NCI-H187 (cell line): ENCODE measurements around the gene B3GAT3.
"Not testable (repeated sequence)": the region's sequence is repeated elsewhere in the genome, so short reads cannot be mapped to it uniquely, and the experiment has no call there.

Experiments used
- DNase-seq, 2 experiments: peaks; one replicate each; lab custom pipeline; 2025; lab: John Stamatoyannopoulos, UW

Gene B3GAT3

DNA sequence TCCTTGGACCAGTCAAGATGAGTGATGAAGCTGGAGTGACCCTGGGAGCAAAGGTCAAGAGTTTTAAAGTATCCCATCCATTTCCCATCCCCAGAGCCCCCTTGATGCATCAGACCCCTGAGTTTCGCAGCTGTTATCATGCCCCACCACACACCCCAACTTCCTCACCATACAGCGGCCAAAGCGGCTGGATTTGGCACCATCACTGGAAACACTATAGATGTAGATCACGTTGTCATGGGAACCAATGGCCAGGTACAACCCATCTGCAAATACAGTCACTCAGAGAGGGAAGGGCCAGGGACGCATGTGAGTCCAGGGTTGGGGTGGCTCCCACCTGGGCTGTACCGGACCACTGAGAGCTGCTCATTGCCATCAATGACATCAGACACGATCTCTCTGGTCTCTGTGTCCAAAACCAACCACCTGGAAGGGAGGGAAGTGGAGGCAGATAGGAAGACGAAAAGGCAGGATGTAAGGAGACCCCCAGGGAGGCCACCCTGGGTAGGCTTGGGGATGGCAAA, 17.9 kb downstream of the B3GAT3 start:
- no peak for DNase-seq

DNA sequence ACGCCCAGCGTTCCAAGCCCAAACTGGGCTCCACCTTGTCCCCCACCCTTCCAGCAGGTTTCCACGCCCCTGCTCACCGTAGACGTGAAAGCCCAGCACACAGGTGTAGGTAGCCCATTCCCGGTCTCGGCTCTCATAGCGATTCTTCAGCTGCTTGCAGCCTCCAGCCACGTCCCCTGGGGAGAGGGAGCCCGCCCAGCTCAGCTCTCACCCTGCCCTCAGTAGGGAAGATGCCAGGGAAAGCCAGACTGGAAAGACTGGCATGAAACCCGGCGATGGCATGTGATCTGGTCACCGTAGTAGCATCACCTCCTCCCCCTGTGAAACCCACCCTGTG, 18.7 kb downstream of the B3GAT3 start:
- no peak for DNase-seq

DNA sequence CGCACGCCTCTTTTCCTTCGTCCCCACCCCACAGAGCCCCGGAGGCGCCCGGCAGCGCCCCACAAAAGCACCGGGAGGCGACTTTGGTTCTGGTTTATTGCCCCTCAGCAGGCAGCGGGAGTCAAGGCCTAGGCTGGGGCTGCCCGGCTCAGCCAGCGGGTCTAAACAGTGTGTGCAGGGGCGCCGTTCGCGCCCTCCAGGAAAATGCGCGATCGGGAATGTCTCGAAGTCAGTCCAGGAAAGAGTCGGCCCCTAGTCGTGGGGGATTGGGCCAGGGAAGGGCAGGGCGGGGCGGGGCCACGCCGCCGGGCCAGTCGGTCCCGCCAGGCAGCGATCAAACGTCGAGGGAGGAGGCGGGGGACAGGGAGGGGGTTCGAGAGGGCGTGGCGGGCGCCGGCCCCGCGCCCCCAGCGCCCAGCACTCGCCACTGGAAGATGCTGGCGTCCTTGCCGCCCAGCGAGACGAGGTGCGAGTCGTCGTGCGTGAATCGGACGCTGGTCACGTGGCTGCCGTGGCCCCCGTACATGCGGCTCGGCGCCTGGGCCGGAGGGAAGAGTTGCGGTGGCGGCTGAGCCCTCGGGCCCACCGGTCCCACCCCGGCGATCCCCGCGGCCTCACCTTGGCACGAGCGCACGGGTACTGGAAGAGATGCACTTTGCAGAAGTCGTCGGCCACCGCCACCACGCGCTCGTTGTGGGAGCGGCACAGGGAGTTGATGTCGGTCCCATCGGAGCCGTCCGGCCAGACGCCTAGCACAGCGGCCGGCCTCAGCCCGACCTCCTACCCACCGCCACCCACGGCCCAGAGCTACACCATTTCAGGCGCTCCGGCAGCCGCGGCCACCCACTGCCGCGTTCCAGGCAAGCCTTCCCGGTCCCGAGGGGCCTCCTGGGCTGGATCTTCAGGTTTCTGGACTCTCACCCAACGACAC, 19.4 kb downstream of the B3GAT3 start:
- DNase-seq, result peak in 1 of 2 experiments; percentile 36

DNA sequence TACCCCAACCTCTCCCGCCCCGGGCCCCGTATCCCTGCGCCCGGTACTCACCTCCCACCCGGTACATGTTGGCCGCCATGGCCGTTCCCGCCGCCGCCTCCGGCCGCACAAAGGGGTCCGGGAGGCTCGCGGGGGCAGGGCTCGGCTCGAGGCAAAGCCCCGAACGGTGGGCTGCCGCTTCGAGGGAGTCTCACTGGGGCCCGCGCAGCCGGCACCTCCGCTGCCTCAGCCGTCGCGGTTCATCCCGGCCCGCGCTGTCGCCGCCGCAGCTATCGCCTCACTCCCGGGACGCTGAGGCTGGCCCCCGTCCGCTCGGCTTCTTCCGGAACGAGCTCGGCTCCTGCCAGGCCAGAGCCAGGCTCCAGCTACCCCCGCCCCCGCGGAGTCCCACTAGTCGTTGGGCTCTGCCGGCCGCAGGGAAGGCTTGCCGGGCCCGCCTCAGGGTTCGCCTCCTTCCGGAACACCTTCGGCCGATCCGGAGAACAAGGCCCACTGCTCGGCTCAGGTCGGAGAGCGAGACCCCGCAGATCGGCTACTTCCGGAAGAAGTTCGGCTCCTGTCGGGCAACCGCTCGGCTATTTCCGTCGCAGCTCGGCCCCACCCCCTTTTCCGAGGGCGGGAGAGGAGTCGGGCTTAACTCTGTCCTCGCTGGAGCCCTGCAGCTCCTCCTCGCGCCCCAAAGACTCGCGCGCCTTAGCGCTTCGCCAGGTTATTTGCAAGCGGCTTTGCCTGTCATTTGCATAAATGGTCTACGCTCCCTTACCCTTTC, 20.2 kb downstream of the B3GAT3 start, which contains the start of gene MTA2:
Gene MTA2 (minus strand): TSS at position 494 of the 769 bp plus-strand sequence. CDS start 415 bp downstream, at position 79.
- peak; percentile 97 to 98 for DNase-seq

DNA sequence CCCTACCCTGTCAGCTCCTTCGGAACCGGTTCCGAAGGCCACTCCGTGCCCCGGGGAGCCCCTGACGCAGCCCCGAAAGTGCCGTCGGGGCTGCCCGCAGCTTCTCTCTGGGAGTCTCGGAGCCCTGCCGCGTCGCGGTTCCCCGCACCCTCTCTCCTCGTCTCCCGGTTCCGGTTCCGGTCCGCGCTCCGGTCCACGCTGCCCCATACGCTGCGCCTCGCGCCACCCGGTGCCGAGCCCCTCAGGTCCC, 20.7 kb downstream of the B3GAT3 start:
- no peak for DNase-seq

DNA sequence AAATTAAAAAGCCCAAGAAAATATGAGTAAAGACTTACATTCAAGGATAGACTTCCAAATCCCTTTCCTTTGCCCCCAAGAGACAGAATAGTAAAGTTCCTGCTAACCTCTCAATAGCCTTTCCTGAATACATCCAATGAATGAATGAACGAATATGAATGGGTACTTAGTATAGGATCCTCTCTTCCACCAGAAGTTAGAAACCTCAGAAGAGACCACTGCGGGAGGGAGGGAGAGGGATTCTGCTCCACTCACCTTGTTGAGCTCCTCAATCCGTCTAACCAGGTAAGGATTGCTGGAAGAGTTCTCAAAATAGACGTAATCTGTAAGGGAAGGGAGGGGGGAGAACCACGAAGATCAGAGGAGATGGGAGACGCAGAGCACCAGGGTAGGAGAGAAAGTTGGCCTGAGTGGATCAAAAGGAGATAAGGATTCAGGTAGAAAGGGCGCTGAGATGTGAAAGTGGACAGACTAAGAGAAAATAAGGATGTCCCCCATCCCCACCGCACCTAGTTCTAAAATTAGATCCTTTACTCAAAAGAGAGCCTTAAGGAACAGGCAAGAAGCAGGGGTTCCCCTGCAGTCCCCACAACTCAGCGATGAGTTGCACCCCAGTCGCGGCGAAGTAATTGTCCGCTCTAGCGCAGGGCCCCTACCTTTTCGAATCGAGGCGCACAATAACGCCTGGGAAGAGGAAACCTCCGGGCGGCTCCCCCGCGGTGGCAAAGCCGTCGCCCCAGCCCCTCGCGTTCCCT, 21.2 kb downstream of the B3GAT3 start:
- DNase-seq, result no peak

DNA sequence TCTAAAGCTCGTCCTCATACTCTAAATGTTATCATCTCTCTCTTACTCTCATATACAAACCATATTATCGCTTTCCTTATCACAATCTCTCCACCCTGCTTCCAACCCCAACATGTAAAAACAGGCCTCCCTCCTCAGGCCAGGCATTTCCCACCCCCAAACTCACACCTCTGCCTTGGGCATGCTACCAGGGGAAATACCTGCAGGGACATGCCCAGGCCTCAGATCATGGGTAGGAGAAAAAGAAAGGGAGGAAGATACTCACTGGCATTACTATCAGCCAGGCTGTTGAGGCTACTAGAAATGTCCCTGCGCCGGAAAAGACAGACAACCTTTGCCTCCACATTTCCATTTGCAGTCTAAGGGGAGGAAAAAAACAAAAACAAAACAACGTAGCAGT, 21.9 kb downstream of the B3GAT3 start:
- no peak for DNase-seq

DNA sequence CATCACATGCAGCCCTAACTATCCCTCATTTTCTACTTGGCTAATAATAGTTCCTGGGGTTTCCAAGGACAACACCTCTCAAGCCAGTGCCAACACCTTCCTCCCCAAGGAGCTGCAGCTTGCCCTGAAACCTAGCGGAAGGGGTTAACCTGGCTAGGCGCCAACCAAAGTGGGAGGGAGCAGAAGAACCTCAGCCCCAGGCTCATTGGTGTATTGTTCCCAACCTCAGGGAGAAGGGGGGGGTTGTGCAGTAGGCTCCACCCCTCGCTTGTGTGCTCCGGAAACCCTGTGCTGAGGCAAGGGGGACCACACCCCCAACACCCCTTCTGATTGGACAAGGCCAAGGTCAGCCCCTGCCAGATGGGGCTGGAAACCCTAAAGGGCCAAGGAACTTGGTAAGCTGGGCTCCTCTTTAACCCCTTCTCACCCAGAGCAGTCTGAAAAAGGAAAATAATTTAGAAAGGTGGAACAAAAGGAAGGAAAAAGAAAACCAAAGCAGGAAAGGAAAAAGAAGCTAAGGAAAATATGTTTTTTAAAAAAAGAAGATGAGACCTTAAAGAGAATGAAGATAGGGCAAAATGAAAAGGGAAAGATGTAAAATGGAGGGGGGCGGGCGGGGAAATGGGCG, 22.6 kb downstream of the B3GAT3 start:
- peak; percentile 51 to 96 for DNase-seq

DNA sequence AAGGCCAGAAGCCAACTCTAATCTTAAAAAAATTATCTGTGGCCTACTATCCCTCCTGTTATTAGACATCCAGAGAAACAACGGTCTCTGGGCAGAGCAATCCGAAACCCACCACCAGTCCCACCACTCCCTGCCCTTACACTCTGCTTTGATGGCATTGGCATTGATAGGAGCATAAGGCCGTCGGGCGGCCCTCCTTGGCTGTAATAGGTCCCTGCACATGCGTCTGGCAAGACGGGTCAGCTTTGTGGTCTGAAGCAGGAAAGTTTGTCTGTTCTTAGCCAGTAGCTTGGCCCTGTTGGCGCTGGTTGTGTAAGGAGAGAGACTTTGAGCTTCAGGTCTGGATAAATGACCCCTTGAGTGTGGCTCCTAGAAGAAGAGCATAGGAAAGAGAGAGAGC, 26.7 kb downstream of the B3GAT3 start:
- no peak for DNase-seq

DNA sequence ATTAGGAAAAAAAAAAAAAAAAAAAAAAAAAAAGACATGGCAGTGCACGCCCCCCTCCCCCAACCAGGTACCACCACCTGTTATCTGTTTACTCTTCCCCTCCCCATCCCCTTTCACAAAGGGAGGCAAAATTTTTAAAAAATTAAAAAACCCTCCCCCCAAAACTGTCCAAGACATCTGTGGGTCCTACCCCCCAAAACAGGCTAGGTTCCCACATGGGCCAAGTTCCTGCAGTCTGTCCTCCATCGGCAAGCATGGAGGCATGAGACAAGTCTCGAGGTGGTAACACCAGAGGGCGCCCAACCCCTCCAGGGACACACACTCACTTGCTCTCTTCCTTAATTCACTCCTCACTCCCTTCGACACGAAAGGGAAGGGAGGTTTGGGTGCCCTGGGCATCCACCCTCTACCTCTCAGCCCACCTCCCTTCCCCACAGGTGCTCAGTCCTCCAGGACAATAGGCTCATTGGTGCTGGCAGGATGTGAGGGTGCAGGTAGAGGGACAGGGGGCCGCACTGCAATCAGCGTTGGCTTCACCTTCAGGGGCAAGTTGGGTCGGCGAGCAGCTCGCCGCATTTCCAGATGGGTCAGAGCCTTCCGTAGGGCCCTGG, 28.2 kb downstream of the B3GAT3 start:
- peak; percentile 9 to 10 for DNase-seq

DNA sequence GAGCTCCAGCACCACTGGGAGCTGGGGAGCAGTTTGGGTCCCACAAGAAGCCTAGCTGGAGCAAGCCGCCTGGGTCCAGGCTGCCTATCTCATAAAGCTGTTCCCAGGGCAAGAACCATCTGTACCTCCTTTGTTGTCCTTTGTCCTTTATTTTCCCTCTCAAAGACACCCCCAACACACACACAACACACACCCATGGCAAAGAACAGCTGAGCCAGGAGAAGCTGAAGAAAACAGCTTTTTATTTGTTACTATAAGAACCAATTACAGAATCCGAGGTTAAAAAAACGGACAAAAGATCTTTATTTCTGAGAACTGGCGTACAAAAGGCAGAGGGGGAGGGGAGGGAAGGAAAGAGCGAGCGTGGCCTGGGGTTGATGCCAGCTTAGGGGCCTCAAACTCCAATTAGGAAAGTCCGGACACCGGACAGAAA, 28.8 kb downstream of the B3GAT3 start:
- DNase-seq, result no peak

DNA sequence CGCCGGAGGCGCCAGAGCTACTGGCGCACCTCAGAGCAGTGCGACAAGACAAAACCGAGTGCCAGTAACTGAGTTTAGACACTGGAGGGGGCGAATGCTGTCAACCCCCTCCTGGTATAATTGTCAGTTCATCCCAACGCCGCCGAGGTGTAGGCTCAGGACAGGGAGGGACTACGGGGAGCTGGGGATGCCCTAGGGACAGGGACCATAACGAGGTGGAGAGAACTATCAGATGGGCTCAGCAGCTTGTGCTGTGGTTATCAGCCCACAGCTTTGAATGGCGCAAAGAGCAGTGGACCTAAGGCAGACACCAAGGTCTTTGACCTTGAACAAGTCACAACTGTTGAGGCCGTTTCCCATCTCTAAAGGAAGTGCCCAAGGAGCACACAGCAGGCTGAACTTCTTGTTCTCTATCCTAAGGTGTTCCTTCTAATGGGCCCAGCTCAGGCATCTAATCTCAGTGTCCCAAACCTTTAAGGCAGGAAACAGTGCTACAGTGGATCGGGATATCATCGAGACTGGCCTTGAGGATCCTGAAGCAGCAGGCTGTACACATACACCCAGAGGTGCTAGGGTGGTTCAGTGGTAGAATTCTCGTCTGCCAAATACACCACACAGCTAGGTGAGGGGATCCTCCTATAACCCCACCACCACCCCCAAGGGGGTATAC, 29.5 kb downstream of the B3GAT3 start:
- no peak for DNase-seq

DNA sequence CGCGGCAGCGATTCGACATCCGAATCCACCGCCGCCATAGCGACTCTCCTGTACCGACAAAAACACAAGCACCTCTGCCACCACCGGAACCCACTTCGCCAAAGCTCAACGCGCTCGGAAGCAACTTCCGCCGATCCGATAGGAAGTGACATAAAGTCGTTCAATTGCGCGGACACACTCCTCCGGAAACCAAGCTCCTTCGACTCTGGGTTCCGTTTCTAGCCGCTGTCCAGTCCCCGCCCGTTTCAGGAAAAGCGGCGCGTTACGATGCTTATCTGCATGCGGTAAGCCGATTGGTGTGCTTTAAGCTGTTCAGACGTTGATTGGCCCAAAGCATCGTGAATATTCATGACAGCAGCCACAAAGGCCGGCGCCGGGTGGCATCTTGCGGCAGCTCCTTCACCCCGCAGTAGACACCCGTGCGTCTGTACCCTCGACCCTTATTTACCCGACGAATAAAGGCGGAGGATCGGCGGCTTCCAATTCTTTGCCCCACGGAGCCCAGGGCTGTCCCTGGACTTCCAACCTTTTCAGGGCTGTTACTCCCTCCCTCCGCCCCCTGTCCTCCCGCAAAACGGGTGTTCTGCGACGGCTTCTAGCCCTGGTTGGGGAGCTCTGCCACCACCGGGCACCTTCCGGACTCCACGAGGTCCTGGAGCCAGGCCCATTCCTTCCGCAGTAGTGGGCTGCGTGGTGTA, 30.2 kb downstream of the B3GAT3 start, which contains the start of gene TUT1:
Gene TUT1 (minus strand): TSS at position 76 of the 698 bp plus-strand sequence. CDS start 38 bp downstream, at position 38.
- peak; percentile 96 to 97 for DNase-seq

DNA sequence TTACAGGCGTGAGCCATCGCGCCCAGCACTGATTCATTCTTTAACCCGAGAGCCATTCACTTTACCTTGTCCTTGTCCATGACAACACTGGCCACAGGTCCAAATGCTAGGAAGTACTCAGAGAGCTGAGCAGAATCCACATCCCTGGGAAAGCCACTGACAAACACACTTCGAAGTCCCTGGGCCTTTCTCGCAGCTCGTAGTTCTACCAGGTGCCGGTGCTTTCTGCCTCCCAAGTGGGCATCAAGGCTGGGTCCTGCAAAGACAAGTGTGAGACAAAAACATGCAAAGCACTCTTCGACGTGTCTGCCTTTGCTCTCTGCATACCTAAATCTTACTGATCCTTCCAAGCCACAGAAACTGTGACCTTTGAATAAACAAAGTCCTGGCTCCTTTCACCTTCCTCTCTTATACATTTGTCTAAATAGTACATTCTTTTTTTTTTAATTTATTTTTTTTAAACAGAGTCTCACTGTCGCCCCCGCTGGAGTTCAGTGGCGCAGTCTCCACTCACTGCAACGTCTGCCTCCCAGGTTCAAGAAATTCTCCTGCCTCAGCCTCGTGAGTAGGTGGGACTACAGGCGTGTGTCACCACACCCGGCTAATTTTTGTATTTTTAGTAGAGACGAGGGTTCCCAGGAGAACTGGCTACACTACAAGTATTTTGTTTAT, 32.7 kb downstream of the B3GAT3 start:
- DNase-seq, result no peak

DNA sequence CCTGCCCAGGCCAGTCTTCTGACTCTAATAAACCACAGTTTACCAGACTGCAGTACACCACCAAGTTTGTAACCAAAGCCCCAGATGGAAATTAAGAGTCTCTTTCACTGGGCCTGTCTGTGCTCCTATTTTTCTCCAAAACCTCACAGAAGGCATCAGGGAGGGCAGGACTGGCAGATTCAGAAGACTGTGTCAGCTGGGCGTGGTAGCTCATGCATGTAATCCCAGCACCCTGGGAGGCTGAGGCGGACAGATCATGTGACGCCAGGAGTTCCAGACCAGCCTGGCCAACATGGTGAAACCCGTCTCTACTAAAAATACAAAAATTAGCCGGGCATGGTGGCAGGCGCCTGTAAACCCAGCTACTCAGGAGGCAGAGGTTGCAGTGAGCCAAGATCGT, 36.4 kb downstream of the B3GAT3 start:
- DNase-seq, result not testable (repeated sequence)

DNA sequence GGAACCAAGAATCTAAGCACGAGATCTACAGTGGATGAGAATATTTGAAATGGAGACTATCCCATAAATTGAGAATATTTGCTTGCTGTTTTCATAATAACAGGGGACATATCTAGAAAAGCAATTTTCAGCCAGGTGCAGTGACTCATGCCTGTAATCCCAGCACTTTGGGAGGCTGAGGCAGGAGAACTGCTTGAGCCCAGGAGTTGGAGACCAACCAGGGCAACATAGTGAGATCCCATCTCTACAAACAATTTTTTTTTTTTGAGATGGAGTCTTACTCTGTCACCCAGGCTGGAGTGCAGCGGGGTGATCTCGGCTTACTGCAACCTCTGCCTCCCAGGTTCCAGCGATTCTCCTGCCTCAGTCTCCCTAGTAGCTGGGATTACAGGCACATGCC, 40.1 kb downstream of the B3GAT3 start:
- not testable (repeated sequence) for DNase-seq

DNA sequence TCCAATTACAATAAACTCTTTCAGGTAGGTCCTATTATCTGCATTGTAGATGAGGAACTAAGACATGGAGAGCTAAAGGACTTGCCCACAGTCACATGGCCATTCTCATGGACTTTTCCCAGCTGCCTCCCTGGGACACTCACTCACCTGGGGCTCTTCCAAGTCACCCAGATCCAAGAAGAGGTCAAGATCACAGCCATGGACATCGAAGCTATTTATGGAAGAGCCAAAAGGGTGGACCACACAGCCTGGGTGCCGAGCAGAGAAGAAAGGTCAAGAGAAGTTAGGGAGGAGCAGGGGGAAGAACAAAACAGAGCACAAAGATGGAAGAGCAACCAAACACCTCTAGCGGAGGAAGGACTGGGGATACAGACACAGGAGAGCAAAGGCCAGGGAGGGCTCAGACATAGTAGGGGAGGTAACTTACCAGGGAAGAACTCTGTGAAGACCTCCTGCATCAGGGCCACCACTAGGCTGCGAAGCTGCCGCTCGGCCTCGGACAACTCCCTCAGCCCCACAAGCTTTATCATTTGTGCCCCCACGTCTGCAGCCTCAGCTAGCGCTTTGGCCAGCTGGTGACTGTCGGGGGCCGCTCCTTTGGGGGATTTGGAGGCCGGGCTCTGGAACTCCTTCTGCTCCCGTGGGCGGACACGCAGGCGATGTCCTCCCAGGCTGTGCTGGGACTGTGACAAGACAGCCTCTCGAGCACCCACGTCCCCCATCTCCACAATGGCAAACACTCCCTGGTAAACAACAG, 40.6 kb downstream of the B3GAT3 start:
- no peak for DNase-seq

DNA sequence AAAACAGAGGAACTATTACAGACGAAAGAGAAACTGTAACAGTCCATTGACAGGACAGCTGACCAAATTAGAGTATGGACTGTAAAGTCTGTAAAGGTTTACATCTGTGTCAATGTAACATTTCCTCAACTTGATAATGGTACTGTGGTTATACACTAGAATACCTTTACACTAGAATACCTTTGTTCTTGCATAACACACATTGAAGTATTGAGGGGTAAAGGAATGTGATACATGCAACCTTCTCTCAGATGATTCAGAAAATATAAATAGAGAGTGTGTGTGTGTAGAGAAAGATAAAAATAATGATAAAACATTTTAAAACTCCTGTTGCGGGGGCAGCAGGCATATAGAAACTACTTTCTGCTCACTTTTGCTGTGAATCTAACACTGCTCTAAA, 42.5 kb downstream of the B3GAT3 start:
- DNase-seq, result no peak

DNA sequence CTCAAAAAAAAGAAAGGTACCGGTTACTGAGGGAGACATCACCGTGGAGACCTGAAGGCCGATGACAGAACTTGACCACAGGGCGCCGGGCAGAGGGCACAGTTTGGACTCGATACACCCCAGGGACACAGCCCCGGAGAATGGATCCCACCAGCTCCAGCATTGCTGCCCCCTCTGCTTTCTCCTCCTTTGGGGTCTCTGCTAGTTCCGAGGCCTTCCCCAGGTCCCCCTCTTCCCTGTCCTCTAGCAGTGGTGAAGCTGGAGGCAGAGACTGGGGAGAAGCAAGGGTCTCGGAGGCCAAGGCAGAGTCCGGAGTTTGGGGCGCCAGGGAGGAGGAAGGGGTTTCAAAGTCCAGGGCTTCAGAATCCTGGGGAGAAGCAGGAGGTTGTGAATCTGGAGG, 43.2 kb downstream of the B3GAT3 start:
- no peak for DNase-seq
